SH-SY5Y (cell line): ENCODE results near the gene KCNAB2.

Source experiments
- GATA2 ChIP-seq: IDR thresholded peaks from 2 replicates; pipeline ENCODE4 v1.6.1; 2011; ENCODE audit warnings: mild to moderate bottlenecking, low read depth, low read length
- GATA3 ChIP-seq: IDR thresholded peaks from 2 replicates; pipeline ENCODE4 v1.6.1; 2011; ENCODE audit warnings: low read depth, mild to moderate bottlenecking, low read length, moderate library complexity

GRCh38 chr1:6034750-6035096, 11.0 kb upstream of the KCNAB2 start:
- TF ChIP-seq GATA3 = no peak
- TF ChIP-seq GATA2 = no peak
